HCT116 (cell line): ENCODE data around the gene NRP1. TPM values are rescaled to one million over a fixed set of nuclear protein-coding genes. Genes with fewer than 3 reads are reported as not detected.

Experiments
- ATAC-seq: fragments of 200-7000 bp; cut with Tn5 transposase; 2 replicates; pipeline ENCODE4 v1.9.1; 2020; ENCODE audit warnings: mild to moderate bottlenecking, moderate library complexity
- BruUV-seq: library from RNA; stranded (reverse); fragments of 400-500 nt; replicated peaks from 2 replicates; lab custom pipeline; 2021; lab: Mats Ljungman, UMichigan
- CTCF ChIA-PET: fragments of 300-600 bp; sonication (Branson Sonifier 250); formaldehyde crosslinking; loops from one replicate; lab custom pipeline; 2021; ENCODE audit warnings: antibody characterized with exemption; lab: Charles Lee
- POLR2A ChIA-PET: fragments of 300-600, 350-600 bp; sonication (Branson Sonifier 250); formaldehyde crosslinking; loops from one replicate; lab custom pipeline; 2021; ENCODE audit warnings: antibody characterized with exemption; lab: Charles Lee
- RAD21 ChIA-PET, 2 experiments: fragments of 300-600 bp; sonication (Branson Sonifier 250); formaldehyde crosslinking; loops; one replicate each; lab custom pipeline; 2023; ENCODE audit warnings: low total read pairs in 2 of 2; ENCODE audit not compliant: uncharacterized antibody in 2 of 2, unreplicated experiment in 2 of 2, low non-redundant PET in 1 of 2; lab: Charles Lee
- DNase-seq: peaks from one replicate; pipeline ENCODE4 v3.0.0-alpha.2; 2010; ENCODE audit warnings: low read depth, low spot score
- H2AFZ ChIP-seq: fragments of 200-600 bp; shearing (Covaris generic), sonication (generic); 2 replicates; pipeline ENCODE4 v1.6.1; 2017; ENCODE audit warnings: low read depth, mixed run types, mixed read lengths, antibody characterized with exemption, low read length; ENCODE audit not compliant: poor library complexity, severe bottlenecking
- H3K27ac ChIP-seq: 2 replicates; pipeline ENCODE4 v1.5.1; 2012; ENCODE audit warnings: low read depth, low read length
- H3K27me3 ChIP-seq: fragments of 200-600 bp; sonication (generic); 2 replicates; pipeline ENCODE4 v1.6.1; 2016; ENCODE audit warnings: mixed run types, low read length, mixed read lengths; ENCODE audit not compliant: insufficient read depth
- H3K36me3 ChIP-seq, 2 experiments: fragments of 200-500 bp in 1 of 2; fragments of 200-600 bp in 1 of 2; sonication (Bioruptor generic) in 1 of 2; sonication (generic) in 1 of 2; 2 replicates each; pipeline versions ENCODE4 v1.5.1 to v1.6.1; 2014 to 2016; ENCODE audit warnings: low read length in 2 of 2, inconsistent platforms in 1 of 2, mixed read lengths in 1 of 2, mixed run types in 1 of 2; ENCODE audit not compliant: insufficient read depth in 2 of 2, control insufficient read depth in 1 of 2
- H3K4me1 ChIP-seq, 2 experiments: fragments of 200-600 bp in 1 of 2; sonication (generic) in 1 of 2; 2 replicates each; pipeline versions ENCODE4 v1.5.1 to v1.6.1; 2012 to 2017; ENCODE audit warnings: low read length in 2 of 2, inconsistent platforms in 1 of 2, mild to moderate bottlenecking in 1 of 2, mixed read lengths in 1 of 2, mixed run types in 1 of 2, moderate library complexity in 1 of 2; ENCODE audit not compliant: insufficient read depth in 2 of 2, control insufficient read depth in 1 of 2
- H3K4me2 ChIP-seq: fragments of 200-600 bp; sonication (generic); 2 replicates; pipeline ENCODE4 v1.6.1; 2017; ENCODE audit warnings: mixed run types, low read length, mixed read lengths
- H3K4me3 ChIP-seq, 2 experiments: fragments of 200-600 bp in 1 of 2; sonication (generic) in 1 of 2; replicated peaks in 1 of 2; 2 replicates each; pipeline ENCODE4 v1.5.1; 2011 to 2016; ENCODE audit warnings: low read length in 2 of 2, control low read depth in 1 of 2, low read depth in 1 of 2, mild to moderate bottlenecking in 1 of 2, mixed read lengths in 1 of 2, mixed run types in 1 of 2
- H3K79me2 ChIP-seq: fragments of 200-600 bp; sonication (generic); 2 replicates; pipeline ENCODE4 v1.6.1; 2017; ENCODE audit warnings: mild to moderate bottlenecking, mixed run types, low read length, moderate library complexity, mixed read lengths; ENCODE audit not compliant: insufficient read depth
- H3K9ac ChIP-seq: fragments of 200-600 bp; sonication (generic); 2 replicates; pipeline ENCODE4 v1.6.1; 2016; ENCODE audit warnings: low read length, mixed read lengths
- H3K9me2 ChIP-seq: fragments of 200-600 bp; sonication (generic), shearing (Covaris generic); 2 replicates; pipeline ENCODE4 v1.6.1; 2017; ENCODE audit warnings: mixed run types, mild to moderate bottlenecking, moderate library complexity; ENCODE audit not compliant: insufficient read depth
- H3K9me3 ChIP-seq, 2 experiments: fragments of 200-500 bp in 1 of 2; fragments of 200-600 bp in 1 of 2; sonication (Bioruptor generic) in 1 of 2; sonication (generic) in 1 of 2; 2 replicates each; pipeline ENCODE4 v1.6.1; 2014 to 2017; ENCODE audit warnings: low read length in 2 of 2, mixed read lengths in 2 of 2, inconsistent platforms in 1 of 2, low read depth in 1 of 2, mild to moderate bottlenecking in 1 of 2, mixed run types in 1 of 2, moderate library complexity in 1 of 2; ENCODE audit not compliant: control insufficient read depth in 1 of 2, insufficient read depth in 1 of 2
- H4K20me1 ChIP-seq: fragments of 200-600 bp; sonication (generic), shearing (Covaris generic); 2 replicates; pipeline ENCODE4 v1.6.1; 2017; ENCODE audit warnings: mixed run types, mild to moderate bottlenecking, moderate library complexity; ENCODE audit not compliant: insufficient read depth
- CBX3 ChIP-seq: IDR thresholded peaks from 2 replicates; pipeline ENCODE4 v1.6.1; 2012; ENCODE audit warnings: low read depth
- EGR1 ChIP-seq: IDR thresholded peaks from 2 replicates; pipeline ENCODE4 v1.6.1; 2012; ENCODE audit warnings: low read depth
- ELF1 ChIP-seq: IDR thresholded peaks from 2 replicates; pipeline ENCODE4 v1.6.1; 2012; ENCODE audit warnings: low read depth, borderline replicate concordance
- EZH2 ChIP-seq: fragments of 200-600 bp; sonication (generic); IDR thresholded peaks from 2 replicates; pipeline ENCODE4 v1.6.1; 2017; ENCODE audit warnings: antibody characterized with exemption, mixed run types
- EZH2phosphoT487 ChIP-seq: fragments of 200-600 bp; IDR thresholded peaks from 2 replicates; pipeline ENCODE4 v1.6.1; 2018; ENCODE audit warnings: antibody characterized with exemption, borderline replicate concordance
- FOSL1 ChIP-seq: IDR thresholded peaks from 2 replicates; pipeline ENCODE4 v1.6.1; 2012; ENCODE audit warnings: low read depth
- POLR2A ChIP-seq: IDR thresholded peaks from 2 replicates; pipeline ENCODE4 v1.7.0; 2011; ENCODE audit warnings: borderline replicate concordance; ENCODE audit not compliant: insufficient read depth, insufficient read length; ENCODE audit errors: extremely low read depth
- SIN3A ChIP-seq: IDR thresholded peaks from 2 replicates; pipeline ENCODE4 v1.6.1; 2012; ENCODE audit warnings: low read depth
- SP1 ChIP-seq: IDR thresholded peaks from 2 replicates; pipeline ENCODE4 v1.6.1; 2012; ENCODE audit warnings: low read depth
- ZFX ChIP-seq: fragments of 450-650 bp; IDR thresholded peaks from 2 replicates; pipeline ENCODE4 v1.6.1; 2017
- ZNF274 ChIP-seq: fragments of 200-500 bp; sonication (Bioruptor generic); IDR thresholded peaks from 2 replicates; pipeline ENCODE4 v1.6.1; 2014; ENCODE audit warnings: mild to moderate bottlenecking, low read depth, low read length, inconsistent platforms
- intact Hi-C: fragments of 100-400 bp; cut with micrococcal nuclease; formaldehyde crosslinking; loops from 2 replicates; pipeline ENCODE4 v1.10.0; 2022
- total RNA-seq: library from RNA; stranded (reverse); gene quantifications from one replicate; pipeline ENCODE4 v1.2.1, GENCODE V29; 2021; ENCODE audit not compliant: unreplicated experiment
- TF ChIP-seq, protein P1 (sequence below): IDR thresholded peaks from 2 replicates; pipeline ENCODE4 v1.6.1; 2012
- TF ChIP-seq, protein P2 (sequence below), 3 experiments: fragments of 200-600 bp in 1 of 3; sonication (generic) in 1 of 3; IDR thresholded peaks in 2 of 3; conservative IDR thresholded peaks in 1 of 3; 2 replicates each; pipeline ENCODE4 v1.5.1; 2012 to 2017; ENCODE audit warnings: low read depth in 2 of 3, low read length in 2 of 3, antibody characterized with exemption in 1 of 3, borderline replicate concordance in 1 of 3, control low read depth in 1 of 3, mild to moderate bottlenecking in 1 of 3, mixed read lengths in 1 of 3, mixed run types in 1 of 3, moderate library complexity in 1 of 3; ENCODE audit not compliant: insufficient read depth in 1 of 3
- TF ChIP-seq, protein P3 (sequence below): IDR thresholded peaks from 2 replicates; pipeline ENCODE4 v1.6.1; 2012; ENCODE audit warnings: low read depth

NRP1 gene
- total RNA-seq, 1 experiment from 2014 or later, result 3.8 TPM

DNA sequence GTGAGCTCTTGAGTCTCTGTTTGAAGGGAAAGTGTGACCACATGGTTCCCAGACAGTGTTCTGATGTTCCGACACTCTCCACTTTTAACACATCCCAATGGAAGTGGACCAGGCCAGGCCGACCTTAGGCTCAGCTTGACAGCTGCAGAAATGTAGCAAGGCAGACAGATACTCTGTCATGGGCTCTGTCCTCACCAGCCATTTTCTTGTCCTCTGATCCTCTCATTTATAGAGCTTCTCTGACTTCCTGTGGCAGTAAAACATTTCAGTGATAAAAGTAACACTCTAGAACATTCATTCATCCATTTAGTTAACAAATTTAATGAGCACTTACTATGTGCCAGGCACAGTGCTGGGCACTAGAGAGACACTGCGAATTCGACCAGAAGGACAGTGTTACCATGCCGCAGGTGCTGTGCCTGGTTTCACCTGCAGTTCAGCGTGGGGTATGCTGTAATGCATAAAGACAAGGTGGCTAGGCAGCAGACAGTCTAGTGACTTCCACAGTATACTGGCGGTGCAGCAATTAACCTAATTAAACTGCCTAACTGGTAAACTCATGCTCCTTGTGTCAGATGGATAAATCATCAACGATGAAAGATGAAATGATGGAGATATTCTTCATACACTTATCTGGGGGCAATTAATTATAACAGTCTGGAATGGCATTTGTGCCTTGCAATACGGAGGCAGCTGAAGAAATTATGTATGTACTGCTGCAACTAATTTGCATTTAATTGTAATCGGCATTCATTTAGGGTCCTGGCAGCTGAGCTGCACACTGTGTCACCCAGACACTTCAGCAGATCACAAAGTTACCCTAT, 188.1 kb downstream of the NRP1 start (continued):
- TF ChIP-seq, protein P1, sequence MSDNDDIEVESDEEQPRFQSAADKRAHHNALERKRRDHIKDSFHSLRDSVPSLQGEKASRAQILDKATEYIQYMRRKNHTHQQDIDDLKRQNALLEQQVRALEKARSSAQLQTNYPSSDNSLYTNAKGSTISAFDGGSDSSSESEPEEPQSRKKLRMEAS, result peak; percentile 56; the same call in 1 of the 2 replicates
- 0 out of 2 replicates have a peak, but pooled peaks have one; percentile 12 for TF ChIP-seq CBX3

DNA sequence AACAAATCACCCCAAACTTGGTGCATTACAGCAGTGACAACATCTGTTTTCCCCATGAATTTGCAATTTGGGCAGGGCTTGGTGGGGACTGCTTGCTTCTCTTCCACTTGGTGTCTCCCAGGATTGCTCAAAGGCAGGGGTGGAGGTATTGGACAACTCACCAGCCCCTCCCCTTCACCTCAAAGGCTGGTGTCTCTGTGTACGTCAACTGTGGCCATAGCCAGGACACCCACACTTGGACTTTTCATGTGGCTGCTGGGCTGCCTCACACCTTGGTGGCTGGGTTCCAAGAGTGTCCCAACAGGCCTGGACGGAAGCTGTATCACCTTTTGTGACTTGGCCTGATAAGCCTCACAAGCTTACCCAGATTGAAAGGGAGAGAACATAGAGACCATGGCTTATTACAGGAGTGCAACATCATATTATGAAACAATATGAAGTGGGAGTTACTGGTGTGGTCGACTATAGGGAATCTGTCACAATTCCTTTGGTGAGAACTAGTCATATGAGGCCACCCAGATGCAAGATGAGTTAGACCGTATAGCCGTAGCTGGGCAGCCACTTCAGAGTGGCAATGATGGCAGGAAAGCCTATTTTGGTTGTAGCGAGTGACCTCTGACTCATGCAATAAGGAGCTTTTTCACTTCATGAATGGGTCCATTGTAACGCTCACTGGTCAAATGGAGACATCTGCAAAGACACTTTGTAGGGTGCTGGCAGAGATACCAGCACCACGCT, 188.8 kb downstream of the NRP1 start:
- peak; percentile 82 for DNase-seq
- H3K36me3 ChIP-seq, result no peaks in the 10 kb centered on the region
- ChIA-PET POLR2A (interaction anchor here (1.2 to 2.2 kb wide), 2 partner anchors 9 to 11 kb away, joined by 5 to 10 read pairs; no protein-coding TSS in a partner anchor), CTCF (interaction anchor here (1.1 to 1.2 kb wide), 2 partner anchors 10 to 30 kb away, joined by 5 to 7 read pairs; no protein-coding TSS in a partner anchor), RAD21 (interaction anchor here (0.6 to 0.8 kb wide), 3 partner anchors 127 to 140 kb away, joined by 3 to 5 read pairs (median 3); no protein-coding TSS in a partner anchor)
- BruUV-seq, result no TSS peak
- no peak overlapping the region for H3K9ac ChIP-seq
- peaks cover 22 to 45% of the 10 kb centered on the region in 2 experiments for H3K4me1 ChIP-seq
- no peaks in the 10 kb centered on the region for H3K9me3 ChIP-seq
- peak overlapping the region in 1 of 2 experiments; percentile 11; a peak in 1 of 4 replicates for H3K4me3 ChIP-seq
- H3K27me3 ChIP-seq, result no peaks in the 10 kb centered on the region
- no peaks in the 10 kb centered on the region for H3K79me2 ChIP-seq
- H2AFZ ChIP-seq, result peak overlapping the region; percentile 64
- intact Hi-C loops, result no loop called here
- H3K9me2 ChIP-seq, result no peaks in the 10 kb centered on the region
- peak overlapping the region; percentile 31 for H3K27ac ChIP-seq
- peak overlapping the region; percentile 58 for H3K4me2 ChIP-seq
- peak; percentile 86 for ATAC-seq
- H4K20me1 ChIP-seq, result no peaks in the 10 kb centered on the region
- TF ChIP-seq FOSL1 (peak; percentile 44; the same call in 1 of the 2 replicates), SP1 (peak; percentile 53), SIN3A (0 out of 2 replicates have a peak, but pooled peaks have one; percentile 23), ELF1 (no peak), ZFX (no peak), EGR1 (peak; percentile 47; the same call in 1 of the 2 replicates), EZH2 (no peak), CBX3 (peak; percentile 48; the same call in 1 of the 2 replicates), POLR2A (no peak), ZNF274 (no peak), EZH2phosphoT487 (no peak)
- TF ChIP-seq, protein P1, result peak; percentile 56; the same call in 1 of the 2 replicates
- TF ChIP-seq, protein P2, sequence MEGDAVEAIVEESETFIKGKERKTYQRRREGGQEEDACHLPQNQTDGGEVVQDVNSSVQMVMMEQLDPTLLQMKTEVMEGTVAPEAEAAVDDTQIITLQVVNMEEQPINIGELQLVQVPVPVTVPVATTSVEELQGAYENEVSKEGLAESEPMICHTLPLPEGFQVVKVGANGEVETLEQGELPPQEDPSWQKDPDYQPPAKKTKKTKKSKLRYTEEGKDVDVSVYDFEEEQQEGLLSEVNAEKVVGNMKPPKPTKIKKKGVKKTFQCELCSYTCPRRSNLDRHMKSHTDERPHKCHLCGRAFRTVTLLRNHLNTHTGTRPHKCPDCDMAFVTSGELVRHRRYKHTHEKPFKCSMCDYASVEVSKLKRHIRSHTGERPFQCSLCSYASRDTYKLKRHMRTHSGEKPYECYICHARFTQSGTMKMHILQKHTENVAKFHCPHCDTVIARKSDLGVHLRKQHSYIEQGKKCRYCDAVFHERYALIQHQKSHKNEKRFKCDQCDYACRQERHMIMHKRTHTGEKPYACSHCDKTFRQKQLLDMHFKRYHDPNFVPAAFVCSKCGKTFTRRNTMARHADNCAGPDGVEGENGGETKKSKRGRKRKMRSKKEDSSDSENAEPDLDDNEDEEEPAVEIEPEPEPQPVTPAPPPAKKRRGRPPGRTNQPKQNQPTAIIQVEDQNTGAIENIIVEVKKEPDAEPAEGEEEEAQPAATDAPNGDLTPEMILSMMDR (IDR thresholded peaks at IDR 0.05 in 2 of 3, conservative IDR thresholded peaks at IDR 0.05 in 1 of 3; ENCODE audit: borderline replicate concordance in 1 of 3, insufficient read depth in 1 of 3, low read depth in 2 of 3, low read length in 2 of 3), result no peak
- TF ChIP-seq, protein P3, sequence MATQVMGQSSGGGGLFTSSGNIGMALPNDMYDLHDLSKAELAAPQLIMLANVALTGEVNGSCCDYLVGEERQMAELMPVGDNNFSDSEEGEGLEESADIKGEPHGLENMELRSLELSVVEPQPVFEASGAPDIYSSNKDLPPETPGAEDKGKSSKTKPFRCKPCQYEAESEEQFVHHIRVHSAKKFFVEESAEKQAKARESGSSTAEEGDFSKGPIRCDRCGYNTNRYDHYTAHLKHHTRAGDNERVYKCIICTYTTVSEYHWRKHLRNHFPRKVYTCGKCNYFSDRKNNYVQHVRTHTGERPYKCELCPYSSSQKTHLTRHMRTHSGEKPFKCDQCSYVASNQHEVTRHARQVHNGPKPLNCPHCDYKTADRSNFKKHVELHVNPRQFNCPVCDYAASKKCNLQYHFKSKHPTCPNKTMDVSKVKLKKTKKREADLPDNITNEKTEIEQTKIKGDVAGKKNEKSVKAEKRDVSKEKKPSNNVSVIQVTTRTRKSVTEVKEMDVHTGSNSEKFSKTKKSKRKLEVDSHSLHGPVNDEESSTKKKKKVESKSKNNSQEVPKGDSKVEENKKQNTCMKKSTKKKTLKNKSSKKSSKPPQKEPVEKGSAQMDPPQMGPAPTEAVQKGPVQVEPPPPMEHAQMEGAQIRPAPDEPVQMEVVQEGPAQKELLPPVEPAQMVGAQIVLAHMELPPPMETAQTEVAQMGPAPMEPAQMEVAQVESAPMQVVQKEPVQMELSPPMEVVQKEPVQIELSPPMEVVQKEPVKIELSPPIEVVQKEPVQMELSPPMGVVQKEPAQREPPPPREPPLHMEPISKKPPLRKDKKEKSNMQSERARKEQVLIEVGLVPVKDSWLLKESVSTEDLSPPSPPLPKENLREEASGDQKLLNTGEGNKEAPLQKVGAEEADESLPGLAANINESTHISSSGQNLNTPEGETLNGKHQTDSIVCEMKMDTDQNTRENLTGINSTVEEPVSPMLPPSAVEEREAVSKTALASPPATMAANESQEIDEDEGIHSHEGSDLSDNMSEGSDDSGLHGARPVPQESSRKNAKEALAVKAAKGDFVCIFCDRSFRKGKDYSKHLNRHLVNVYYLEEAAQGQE, result no peak
